ENCODE data around the gene TRIM29.
"Not testable (repeated sequence)": the region's sequence is repeated elsewhere in the genome, so short reads cannot be mapped to it uniquely, and the experiment has no call there.

TRIM29 gene

GRCh38 chr11:120137611-120138521, at the start of gene TRIM29:
TRIM29 (minus strand) TSS chr11:120138113; CDS start chr11:120138031, 82 bp downstream.
- no peak for DNase-seq

- DNase-seq = no peak
Measured at GRCh38 chr11:120186774-120187591, 49.1 kb upstream of the TRIM29 start.

- DNase-seq = no peak
Measured at GRCh38 chr11:120186456-120186773, 48.5 kb upstream of the TRIM29 start.

GRCh38 chr11:120185706-120186455, 48.0 kb upstream of the TRIM29 start:
- DNase-seq = no peak

DNA sequence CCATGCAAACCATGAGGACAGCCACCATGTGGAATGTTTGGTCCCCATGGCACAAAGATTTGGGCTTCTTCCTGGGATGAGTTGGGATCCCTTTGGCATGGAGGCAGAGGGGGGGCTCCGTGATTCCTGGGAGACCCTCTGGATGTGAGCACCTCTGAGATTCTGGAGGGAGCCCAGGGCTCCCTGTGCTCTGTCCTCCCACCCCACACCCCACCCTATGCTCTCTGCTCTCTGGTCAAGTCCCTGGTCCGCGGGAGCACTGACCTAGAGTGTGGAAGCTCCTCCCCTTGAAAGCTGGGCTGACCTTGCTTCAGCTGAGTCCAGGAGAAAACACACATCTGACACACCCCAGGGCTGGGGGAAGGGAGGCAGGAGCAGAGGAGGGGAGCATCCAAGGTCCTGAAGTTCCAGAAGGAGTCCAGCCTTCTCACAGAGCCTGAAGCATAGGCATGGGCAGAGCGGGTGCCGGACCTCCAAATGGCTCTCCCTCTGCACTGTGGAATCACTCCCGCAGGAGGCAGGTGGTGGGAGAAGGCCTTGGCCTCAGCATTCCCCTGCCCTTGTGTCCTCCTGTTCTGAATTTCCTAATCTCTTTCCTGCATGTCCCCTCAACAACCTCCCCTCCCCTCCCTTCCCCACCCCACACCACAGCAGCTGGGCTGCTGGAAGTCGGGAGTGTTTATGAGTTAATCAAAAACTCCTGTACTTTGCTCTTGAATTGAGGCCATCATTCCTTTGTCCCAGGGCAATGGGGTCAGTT, 47.2 kb upstream of the TRIM29 start:
- DNase-seq = no peak

GRCh38 chr11:120184371-120184945, 46.5 kb upstream of the TRIM29 start:
- DNase-seq = no peak

DNA sequence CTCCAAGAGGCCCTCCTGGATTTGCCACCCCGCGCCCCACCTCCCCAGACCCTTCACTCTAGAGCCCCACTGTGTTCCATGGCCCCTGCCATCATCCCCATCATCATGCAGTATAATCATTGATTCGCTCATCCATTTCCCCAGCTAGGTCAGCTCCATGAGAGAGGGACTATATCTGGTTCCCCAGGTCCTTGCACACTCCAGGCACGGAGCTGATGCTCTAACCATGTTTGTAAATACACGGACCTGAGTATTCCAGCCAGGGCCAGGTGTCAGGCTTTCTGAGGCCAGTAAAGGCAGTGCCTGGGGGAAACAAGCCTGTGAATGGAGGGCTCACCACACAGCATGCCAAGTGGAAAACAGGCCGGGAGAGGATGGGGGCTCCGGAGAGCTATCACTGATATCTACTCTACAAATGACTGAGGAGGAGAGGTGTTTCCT, 45.8 kb upstream of the TRIM29 start:
- no peak for DNase-seq

DNA sequence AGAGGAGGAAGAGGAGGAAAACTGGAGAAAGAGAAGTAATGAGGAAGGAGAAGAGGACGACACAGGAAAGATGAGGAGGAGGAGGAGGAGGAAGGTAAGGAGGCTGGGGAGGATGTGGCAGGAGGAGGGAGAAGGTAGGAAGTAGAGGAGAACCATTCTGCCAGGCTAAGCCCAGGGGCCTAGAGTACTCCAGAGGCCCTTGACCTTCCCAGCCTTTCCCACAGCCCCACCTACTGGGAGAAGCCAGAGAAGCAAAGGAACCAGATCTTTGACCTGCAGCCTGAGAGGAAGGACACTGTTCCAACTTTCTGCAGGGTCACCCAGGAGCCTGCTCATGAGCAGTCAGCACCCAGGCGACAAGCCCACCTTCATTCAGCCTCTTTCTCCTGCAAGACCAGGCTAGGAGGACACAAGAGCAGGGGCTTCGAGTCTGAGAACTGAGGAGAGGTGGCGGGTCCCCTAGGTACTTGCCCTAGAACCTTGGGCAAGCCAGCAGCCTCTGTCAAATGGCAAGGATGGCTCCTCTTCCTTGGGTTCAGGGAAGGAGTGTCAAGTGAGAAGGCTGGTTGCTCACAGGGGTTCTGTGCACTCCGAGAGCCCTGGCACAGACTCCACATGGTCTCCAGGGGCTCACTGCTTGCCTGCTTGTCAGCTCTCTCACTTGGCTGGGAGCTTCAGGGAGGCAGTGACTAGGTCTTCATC, 45.0 kb upstream of the TRIM29 start:
- no peak for DNase-seq

GRCh38 chr11:120182372-120182771, 44.5 kb upstream of the TRIM29 start:
- DNase-seq = no peak

DNA sequence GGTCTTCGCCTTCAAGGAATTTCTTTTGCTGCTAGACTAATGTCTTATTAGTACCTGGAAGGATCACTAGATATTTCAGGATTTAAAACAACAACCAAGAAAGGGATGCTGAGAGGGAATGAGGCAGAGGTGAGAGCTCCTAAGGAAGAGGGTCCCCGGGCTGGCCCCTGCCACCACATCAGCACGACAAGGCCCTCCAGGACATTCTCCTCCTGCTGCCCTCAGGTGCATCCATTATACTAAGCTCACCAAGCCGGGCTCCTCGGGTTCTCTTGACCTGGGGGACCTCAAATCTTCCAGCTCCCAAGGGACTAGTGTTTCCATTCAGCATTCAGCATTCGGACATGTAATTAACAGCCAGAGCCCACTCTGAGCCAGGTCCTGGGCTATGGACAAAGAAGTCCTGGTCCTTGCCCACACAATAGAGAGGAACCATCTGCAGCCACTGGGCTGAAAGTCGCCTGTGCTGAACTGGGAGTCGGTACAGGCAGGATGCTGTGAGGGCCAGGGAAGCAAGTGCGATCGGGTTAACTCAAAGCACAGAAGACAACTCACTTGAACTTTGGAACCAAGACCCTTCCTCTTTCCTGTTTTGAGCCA, 43.6 kb upstream of the TRIM29 start:
- no peak for DNase-seq

- DNase-seq = no peak
Measured at GRCh38 chr11:120180551-120181232, 42.8 kb upstream of the TRIM29 start.

DNA sequence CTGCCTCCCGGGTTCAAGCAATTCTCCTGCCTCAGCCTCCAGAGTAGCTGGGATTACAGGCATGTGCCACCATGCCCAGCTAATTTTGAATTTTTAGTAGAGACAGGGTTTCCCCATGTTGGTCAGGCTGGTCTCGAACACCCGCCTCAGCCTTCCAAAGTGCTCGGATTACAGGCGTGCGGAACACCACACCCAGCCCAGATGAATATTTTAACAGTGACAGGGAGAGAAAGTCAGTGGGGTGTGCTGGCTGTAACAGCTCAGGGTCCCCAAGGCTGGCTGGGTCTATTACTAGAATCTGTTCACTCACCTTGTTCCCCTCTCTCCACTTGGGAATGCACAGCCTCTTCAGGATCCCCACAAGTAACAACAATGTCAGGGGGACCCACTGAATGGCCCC, 42.1 kb upstream of the TRIM29 start:
- DNase-seq = not testable (repeated sequence)

GRCh38 chr11:120179057-120179672, 41.3 kb upstream of the TRIM29 start:
- no peak for DNase-seq

DNA sequence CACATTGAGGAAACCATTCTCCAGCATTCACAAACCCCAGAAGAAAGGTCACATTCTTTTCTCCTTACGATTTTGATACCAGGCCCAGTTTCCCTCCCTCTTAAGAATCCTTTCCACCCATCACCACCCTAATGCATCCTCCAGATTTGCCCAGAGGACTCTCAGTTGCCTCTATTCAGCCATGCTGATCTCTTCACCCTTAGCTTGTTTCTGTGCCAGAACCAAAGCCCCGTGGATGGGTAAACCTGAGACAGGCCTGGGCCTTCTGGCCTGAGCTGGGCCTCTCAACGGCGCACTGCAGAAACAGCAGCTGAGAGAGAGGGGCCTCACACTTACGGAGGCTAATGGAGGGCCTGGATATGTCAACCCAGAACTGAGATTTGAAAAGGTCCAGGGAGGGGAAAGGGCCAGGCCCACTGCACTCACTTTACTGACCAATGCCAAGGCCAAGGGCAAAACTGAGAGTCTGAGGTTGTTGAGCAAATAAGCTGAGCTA, 40.7 kb upstream of the TRIM29 start:
- no peak for DNase-seq

GRCh38 chr11:120174866-120175265, 37.0 kb upstream of the TRIM29 start:
- DNase-seq = no peak

- DNase-seq = no peak
Measured at GRCh38 chr11:120173807-120174206, 35.9 kb upstream of the TRIM29 start.

GRCh38 chr11:120173019-120173705, 35.2 kb upstream of the TRIM29 start:
- DNase-seq = no peak

GRCh38 chr11:120172054-120172911, 34.4 kb upstream of the TRIM29 start:
- no peak for DNase-seq
